ENCODE measurements around the gene AKAP13.

DNA sequence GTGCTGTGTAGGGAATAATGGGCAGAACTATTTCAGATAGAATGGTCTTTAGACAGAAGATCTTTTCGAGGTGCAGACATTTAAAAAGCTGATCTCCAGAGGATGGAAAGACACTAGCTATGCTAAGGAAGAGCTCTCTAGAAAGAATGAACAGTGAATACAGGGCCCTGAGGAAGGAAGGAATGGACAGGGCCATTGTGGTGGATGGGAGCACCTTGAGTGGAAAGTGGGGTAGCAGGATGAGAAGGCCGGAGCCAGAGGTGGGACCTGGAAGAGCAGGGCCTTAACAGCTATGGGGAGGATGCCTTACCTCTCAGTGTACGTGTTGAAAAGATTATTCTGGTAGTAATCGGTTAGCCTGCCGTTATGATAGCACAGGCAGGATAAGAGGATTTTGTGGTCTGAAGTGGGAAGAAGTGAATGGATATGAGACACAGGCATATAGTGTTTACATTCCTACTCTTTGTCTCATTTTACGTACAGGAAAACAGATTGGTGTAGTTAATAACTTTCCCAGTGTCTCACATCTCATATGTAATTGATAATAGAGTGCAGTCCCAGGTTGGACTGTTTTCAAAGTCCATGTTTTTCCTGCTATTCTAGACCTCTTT lies 241.9 kb downstream of the AKAP13 start:
- TF ChIP-seq, protein P1, sequence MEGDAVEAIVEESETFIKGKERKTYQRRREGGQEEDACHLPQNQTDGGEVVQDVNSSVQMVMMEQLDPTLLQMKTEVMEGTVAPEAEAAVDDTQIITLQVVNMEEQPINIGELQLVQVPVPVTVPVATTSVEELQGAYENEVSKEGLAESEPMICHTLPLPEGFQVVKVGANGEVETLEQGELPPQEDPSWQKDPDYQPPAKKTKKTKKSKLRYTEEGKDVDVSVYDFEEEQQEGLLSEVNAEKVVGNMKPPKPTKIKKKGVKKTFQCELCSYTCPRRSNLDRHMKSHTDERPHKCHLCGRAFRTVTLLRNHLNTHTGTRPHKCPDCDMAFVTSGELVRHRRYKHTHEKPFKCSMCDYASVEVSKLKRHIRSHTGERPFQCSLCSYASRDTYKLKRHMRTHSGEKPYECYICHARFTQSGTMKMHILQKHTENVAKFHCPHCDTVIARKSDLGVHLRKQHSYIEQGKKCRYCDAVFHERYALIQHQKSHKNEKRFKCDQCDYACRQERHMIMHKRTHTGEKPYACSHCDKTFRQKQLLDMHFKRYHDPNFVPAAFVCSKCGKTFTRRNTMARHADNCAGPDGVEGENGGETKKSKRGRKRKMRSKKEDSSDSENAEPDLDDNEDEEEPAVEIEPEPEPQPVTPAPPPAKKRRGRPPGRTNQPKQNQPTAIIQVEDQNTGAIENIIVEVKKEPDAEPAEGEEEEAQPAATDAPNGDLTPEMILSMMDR (IDR thresholded peaks at IDR 0.05) = no peak
- no peak for TF ChIP-seq POLR2A (IDR thresholded peaks at IDR 0.05)

Data from esophagus squamous epithelium (tissue), 4 donors.